IPS-NIHi11 (cell line): ENCODE results near the gene CYTH4.

Source experiments
- DNase-seq: peaks from one replicate; pipeline ENCODE4 v3.0.0; 2012; ENCODE audit warnings: mixed read lengths, low spot score

Gene CYTH4

GRCh38 chr22:37309211-37310074 is 27.1 kb downstream of the CYTH4 start:
- DNase-seq = no peak

DNA sequence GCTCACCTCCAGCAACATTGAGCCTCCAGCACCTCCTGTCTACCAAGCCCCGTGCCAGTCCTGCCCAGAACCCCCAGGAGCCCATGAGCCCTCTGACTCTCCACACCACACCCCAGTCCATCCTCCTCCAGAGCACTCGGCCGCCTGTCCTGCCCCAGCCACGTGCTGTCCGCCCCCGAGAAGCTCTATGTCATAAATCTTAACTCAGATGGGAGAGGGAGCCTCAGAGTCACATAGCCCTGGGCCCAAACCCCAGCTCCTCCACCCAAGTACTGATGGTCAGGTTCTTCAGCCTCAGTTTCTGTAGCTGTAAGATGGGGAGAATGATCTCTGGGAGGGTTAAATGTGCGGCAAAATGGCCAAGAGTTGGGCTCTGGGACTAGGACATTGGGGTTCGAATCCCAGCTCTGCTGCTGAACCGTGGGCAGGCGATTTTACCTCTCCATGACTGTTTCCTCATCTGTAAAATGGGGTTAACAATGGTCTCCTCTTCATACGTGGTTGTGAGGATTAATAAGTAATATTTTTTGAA is 27.8 kb downstream of the CYTH4 start:
- no peak for DNase-seq

GRCh38 chr22:37310815-37311595 is 28.7 kb downstream of the CYTH4 start:
- DNase-seq = no peak

- no peak for DNase-seq
Measured at GRCh38 chr22:37311761-37312312, 29.5 kb downstream of the CYTH4 start.

GRCh38 chr22:37312549-37313183 is 30.4 kb downstream of the CYTH4 start:
- no peak for DNase-seq

DNA sequence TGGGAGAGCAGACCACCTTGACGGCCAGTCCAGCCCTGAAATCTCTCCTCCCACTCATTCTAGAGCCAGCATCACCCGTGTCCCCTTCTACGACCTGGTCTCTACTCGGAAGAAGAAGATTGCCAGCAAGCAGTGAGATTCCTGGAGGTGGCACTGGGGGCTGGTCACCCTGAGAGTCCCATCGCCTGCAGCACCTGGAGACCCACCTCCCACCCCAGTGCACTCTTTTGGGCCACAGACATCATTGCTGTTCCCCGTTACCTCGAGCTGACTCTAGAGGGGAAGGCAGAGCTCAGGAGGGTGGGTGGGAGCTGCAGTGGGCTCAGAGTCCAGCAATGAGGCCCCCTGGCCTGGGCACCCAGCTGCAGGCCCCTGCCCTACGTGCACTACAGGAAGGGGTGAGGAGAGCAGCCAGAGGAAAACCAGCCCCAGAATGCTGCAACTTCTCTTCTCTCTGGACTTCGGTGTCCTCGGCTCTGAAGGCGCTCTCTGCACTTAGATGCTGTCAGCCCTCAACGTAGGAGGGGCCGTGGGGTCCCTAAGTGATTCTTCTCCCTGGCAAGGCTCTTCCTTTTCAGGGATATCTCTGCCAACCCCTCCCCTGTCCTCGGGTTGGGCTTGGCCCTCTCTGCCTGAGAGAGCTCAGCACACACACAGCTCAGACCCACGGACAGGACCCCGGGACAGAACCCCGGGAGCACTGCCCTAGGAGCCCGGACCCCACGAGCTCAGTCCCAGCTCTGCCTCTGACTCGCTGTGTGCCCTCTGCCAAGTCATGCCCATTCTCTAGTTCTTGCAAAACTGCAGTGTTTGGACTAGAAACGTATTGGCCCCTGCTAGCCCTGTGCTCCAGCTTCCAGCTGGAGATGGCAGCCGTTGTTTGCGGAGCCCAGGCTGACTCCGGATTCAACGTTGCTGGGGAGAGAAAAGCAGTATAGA is 31.3 kb downstream of the CYTH4 start:
- no peak for DNase-seq

GRCh38 chr22:37314315-37315074 is 32.2 kb downstream of the CYTH4 start:
- DNase-seq = no peak

DNA sequence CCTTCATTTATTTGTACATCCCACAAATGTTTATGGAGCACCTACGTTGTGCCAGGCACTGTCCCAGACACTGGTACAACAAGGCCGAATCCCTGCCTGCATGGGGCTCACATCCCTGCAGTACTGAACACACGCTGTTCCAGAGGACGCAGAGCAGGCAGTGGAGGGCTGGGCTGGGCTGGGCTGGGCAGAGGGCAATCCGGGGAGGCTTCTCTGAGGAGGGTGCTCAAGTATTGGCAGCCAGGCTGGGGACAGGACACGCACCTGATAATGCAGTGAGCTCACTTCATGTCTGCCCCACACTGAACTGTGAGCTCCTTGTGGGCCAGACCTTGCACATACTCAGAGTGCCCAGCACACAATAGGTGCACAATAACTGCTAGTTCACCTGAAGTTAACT is 34.1 kb downstream of the CYTH4 start:
- DNase-seq = no peak

- DNase-seq = peak; percentile 95
Measured at GRCh38 chr22:37316875-37317371, 34.6 kb downstream of the CYTH4 start.

DNA sequence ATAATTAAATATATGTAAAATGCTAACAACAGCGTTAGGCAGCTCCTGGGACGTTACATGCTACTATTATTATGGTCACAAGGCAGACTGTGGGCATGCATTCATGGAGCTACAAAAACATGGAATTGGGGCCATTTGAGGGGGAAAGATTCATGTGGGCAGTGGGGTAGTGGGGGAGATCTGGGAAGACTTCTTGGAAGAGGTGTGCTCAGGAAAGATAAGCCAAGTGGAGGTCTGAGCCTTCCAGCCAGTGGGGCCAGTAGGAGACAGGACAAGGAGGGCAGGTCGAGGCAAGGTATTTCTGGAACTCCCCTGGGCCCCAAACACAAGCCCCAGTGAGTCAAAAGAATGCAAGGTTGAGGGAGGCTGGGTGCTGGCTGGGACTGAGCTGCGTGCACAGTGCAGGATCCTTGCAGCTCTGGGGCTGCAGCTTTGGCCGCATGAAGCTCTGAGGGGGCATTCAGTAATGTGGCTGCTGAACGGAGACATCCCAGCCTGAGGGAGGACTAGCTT is 35.4 kb downstream of the CYTH4 start:
- no peak for DNase-seq

DNA sequence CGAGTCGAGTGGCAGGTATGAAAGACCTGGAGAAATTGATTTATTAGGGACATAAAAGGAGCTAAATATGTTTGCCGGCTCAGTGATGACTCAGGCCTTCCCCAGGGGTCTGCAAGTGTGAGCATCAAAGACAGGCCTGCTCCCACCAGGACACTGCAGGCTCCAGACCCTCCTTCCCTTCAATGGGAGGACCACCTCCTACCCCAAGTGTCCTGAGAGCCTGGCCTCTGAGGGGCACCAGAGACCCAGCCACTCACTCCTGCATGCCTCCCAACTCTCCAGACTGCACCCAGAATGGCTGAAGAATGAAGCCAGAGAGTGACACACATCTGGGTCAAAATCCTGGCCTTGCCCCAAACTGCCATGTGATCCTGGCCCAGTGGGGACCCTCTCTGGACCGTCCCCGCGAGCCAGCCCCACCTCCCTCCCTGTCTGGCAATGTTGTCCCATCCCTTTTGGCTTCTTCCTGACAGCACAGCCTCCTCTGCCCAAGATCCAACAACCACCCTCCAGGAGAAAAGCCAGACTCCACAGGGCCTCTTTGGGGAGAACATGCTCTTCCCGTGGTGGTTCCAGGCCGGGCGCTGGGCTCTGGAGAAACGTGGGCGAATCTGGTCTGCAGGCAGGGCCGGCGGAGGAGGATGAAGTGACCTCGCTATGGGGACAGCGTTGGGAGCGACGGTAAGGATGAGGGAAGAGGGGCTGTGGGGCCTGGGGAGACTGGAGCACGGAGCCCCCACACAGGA is 36.2 kb downstream of the CYTH4 start:
- DNase-seq = no peak

DNA sequence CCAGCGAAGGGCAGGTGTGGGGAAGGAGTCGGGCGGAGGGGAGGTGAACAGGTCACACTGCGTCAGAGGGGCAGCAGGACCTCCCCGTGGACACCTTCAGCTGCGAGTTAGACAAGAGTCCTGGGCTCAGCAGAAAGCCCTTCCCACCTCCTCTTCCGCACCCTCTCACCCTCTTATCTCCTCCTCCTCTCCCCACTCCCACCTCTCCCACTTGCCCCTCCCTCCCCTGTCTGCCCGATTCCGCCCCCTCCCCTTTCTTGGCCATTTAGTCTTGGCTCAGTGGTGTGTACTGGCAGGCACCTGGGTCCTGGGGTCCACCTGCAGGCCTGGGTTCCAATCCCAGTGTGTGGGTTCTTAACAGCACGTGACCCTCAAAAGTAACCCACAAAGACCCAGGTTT is 37.2 kb downstream of the CYTH4 start:
- no peak for DNase-seq

- DNase-seq = no peak
Measured at GRCh38 chr22:37320726-37321677, 38.7 kb downstream of the CYTH4 start.

DNA sequence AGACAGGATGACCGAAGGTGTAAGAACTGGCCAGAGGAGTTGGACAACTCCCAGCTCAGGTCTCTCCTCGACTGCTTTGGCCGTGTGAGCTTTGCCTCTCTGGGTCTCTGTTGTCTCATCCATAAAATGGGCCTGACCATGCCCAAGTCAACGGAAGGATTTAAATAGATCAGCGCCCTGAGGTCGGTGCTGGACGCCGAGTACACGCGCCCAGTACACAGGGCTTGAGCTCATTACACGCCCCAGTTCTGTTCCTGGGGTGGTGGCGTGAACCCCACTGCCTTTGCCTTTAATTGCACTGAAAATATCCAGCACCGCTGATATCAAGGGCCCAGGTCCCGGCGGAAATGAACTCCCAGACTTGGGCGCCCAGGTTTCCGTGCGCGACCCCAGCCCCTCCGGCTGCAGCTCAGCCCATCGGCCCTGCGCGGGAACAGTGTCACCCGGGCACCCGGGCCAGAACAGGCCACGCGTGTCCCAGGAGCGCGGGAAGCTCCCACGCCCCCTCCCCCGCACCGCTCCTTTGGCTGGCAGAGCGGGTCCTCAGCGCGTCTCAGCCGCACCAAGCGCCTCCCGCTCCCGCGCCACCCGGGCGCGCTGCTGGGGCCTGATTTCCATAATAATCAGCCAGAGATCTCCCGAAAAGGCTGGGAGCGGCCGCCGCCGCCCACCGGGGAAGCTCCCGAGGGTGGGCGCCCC is 42.2 kb downstream of the CYTH4 start:
- peak; percentile 64 for DNase-seq

DNA sequence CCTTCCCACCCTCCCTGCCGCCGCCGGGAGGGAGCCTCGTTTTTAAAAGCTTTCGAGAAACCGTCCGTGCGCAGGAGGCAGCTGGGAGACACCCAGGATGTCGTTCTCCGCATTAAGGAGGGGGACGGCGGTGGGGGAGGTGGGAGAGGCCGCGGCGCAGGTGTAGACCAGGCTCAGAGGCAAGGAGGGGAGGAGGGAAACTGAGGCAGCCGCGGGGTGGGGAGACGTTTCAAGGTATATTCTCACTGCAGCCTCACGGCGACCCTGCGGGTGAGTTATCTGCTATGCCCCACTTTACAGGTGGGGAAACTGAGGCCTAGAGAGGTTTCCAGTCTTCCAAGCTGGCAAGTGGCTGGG is 42.7 kb downstream of the CYTH4 start:
- no peak for DNase-seq

DNA sequence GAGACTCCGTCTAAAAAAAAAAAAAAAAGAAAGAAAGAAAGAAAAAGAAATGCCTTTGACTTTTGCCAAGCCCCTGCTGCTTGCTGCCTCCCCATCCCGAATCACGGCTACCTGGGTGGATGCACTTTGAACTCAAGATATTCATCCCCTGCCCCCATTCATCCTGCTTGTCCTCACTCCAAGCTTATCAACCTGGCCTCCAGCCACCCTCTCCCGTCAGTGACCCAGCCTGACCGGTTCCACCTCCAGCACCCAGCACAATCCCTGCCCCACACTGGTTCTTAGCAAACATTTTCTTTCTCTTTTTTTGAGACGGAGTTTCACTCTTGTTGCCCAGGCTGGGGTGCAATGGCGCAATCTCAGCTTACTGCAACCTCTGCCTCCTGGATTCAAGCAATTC is 44.4 kb downstream of the CYTH4 start:
- DNase-seq = no peak

- DNase-seq = no peak
Measured at GRCh38 chr22:37328017-37328416, 45.7 kb downstream of the CYTH4 start.
